GM23338 (cell line): ENCODE measurements around the gene TRAF4. TPM values are rescaled to one million over a fixed set of nuclear protein-coding genes. Genes with fewer than 3 reads are reported as not detected.
A peak's percentile ranks its signal among the peaks of the same experiment; 100 is the strongest.

Experiments used
- ATAC-seq: fragments of 200-7000 bp; cut with Tn5 transposase; 3 replicates; pipeline ENCODE4 v1.9.1; 2020
- DNase-seq: peaks from one replicate; pipeline ENCODE4 v3.0.0-alpha.2; 2015; ENCODE audit warnings: low spot score
- H2AFZ ChIP-seq: fragments of 200-600 bp; sonication (generic); 2 replicates; pipeline ENCODE4 v1.8.0; 2016; ENCODE audit warnings: antibody characterized with exemption, mild to moderate bottlenecking, moderate library complexity
- H3F3A ChIP-seq: fragments of 200-600 bp; sonication (generic); replicated peaks from 2 replicates; pipeline ENCODE4 v1.8.0; 2017; ENCODE audit warnings: antibody characterized with exemption, mixed run types, low read depth
- H3K27ac ChIP-seq: fragments of 200-600 bp; sonication (generic); 2 replicates; pipeline ENCODE4 v1.6.1; 2016; ENCODE audit warnings: low read depth
- H3K27me3 ChIP-seq: fragments of 200-600 bp; sonication (generic); 2 replicates; pipeline ENCODE4 v1.8.0; 2016; ENCODE audit warnings: mild to moderate bottlenecking, mixed run types, moderate library complexity; ENCODE audit not compliant: insufficient read depth
- H3K36me3 ChIP-seq: fragments of 200-600 bp; sonication (generic); 2 replicates; pipeline ENCODE4 v1.8.0; 2016; ENCODE audit warnings: mild to moderate bottlenecking; ENCODE audit not compliant: insufficient read depth
- H3K4me1 ChIP-seq: fragments of 200-600 bp; sonication (generic); 2 replicates; pipeline ENCODE4 v1.8.0; 2016; ENCODE audit warnings: mild to moderate bottlenecking, moderate library complexity; ENCODE audit not compliant: insufficient read depth
- H3K4me2 ChIP-seq: fragments of 200-600 bp; sonication (generic); 2 replicates; pipeline ENCODE4 v1.7.1; 2017; ENCODE audit warnings: mixed run types
- H3K4me3 ChIP-seq: fragments of 200-600 bp; sonication (generic); 2 replicates; pipeline ENCODE4 v1.6.1; 2016; ENCODE audit warnings: mixed run types
- H3K79me2 ChIP-seq: fragments of 200-600 bp; sonication (generic); replicated peaks from 2 replicates; pipeline ENCODE4 v1.8.0; 2017; ENCODE audit warnings: mild to moderate bottlenecking; ENCODE audit not compliant: insufficient read depth
- H3K9me2 ChIP-seq: fragments of 200-600 bp; sonication (generic); 2 replicates; pipeline ENCODE4 v1.8.0; 2017; ENCODE audit not compliant: insufficient read depth
- H4K20me1 ChIP-seq: fragments of 200-600 bp; sonication (generic); replicated peaks from 2 replicates; pipeline ENCODE4 v1.8.0; 2017; ENCODE audit warnings: mild to moderate bottlenecking; ENCODE audit not compliant: insufficient read depth
- H3K27ac Mint-ChIP-seq: 2 replicates; pipeline ENCODE4 v1.8.0; 2020; ENCODE audit warnings: inconsistent platforms, mild to moderate bottlenecking, moderate library complexity, mixed read lengths
- H3K27me3 Mint-ChIP-seq: 3 replicates; pipeline ENCODE4 v1.8.0; 2022; ENCODE audit warnings: low read depth, mild to moderate bottlenecking, moderate library complexity, mixed read lengths, inconsistent platforms; ENCODE audit not compliant: insufficient read depth, poor library complexity
- H3K36me3 Mint-ChIP-seq: 3 replicates; pipeline ENCODE4 v1.8.0; 2021; ENCODE audit warnings: low read depth, mild to moderate bottlenecking, inconsistent platforms, moderate library complexity, mixed read lengths
- H3K4me1 Mint-ChIP-seq: 3 replicates; pipeline ENCODE4 v1.8.0; 2020; ENCODE audit warnings: mild to moderate bottlenecking, inconsistent platforms, mixed read lengths
- H3K4me3 Mint-ChIP-seq: 3 replicates; pipeline ENCODE4 v1.8.0; 2021; ENCODE audit warnings: moderate library complexity, mild to moderate bottlenecking, inconsistent platforms, mixed read lengths
- H3K9me3 Mint-ChIP-seq: 3 replicates; pipeline ENCODE4 v1.8.0; 2020; ENCODE audit warnings: moderate library complexity, mild to moderate bottlenecking, inconsistent platforms, mixed read lengths
- CREB1 ChIP-seq: fragments of 250-450 bp; sonication (Bioruptor Pico); IDR thresholded peaks from 2 replicates; pipeline ENCODE4 v1.5.0; 2020; ENCODE audit warnings: low read depth, mild to moderate bottlenecking, moderate library complexity
- CTCF ChIP-seq, 2 experiments: fragments of 200-600 bp in 1 of 2; sonication (generic) in 1 of 2; conservative IDR thresholded peaks; 2 replicates each; pipeline versions ENCODE4 v1.5.1 to v1.6.1; 2016 to 2017; ENCODE audit warnings: antibody characterized with exemption in 2 of 2, low read depth in 2 of 2, mild to moderate bottlenecking in 2 of 2, moderate library complexity in 1 of 2
- NANOG ChIP-seq: IDR thresholded peaks from 2 replicates; pipeline ENCODE4 v1.6.1; 2016; ENCODE audit warnings: antibody characterized with exemption, borderline replicate concordance
- POLR2AphosphoS5 ChIP-seq: IDR thresholded peaks from 2 replicates; pipeline ENCODE4 v1.6.1; 2016; ENCODE audit warnings: antibody characterized with exemption, low read depth
- STAT1 ChIP-seq: IDR thresholded peaks from one replicate; pipeline ENCODE4 v1.6.1; 2016; ENCODE audit warnings: antibody characterized with exemption; ENCODE audit not compliant: unreplicated experiment
- long read RNA-seq: library from polyadenylated mRNA; unstranded; transcript quantifications from one replicate; pipeline ENCODE4 v2.0.0, GENCODE V29; 2020; ENCODE audit not compliant: unreplicated experiment
- polyA plus RNA-seq: library from polyadenylated mRNA; unstranded; fragments of >200 nt; fragmentation: Nextera tagmentation; extraction: Ambion mirVana; gene quantifications from 2 replicates; pipeline ENCODE4 v1.2.1, GENCODE V29; 2016
- total RNA-seq: library from RNA; depleted of rRNA; stranded (reverse); fragments of >200 nt; shearing (Covaris generic); gene quantifications from 2 replicates; pipeline ENCODE4 v1.2.3, GENCODE V29; 2014; rRNA removed
- TF ChIP-seq, protein P1 (sequence below): fragments of 250-450 bp; sonication (Bioruptor Pico); IDR thresholded peaks from 2 replicates; pipeline ENCODE4 v1.5.0; 2020; ENCODE audit warnings: mild to moderate bottlenecking, moderate library complexity
- TF ChIP-seq, protein P2 (sequence below): IDR thresholded peaks from 2 replicates; pipeline ENCODE4 v1.6.1; 2016; ENCODE audit warnings: antibody characterized with exemption

TRAF4 gene, protein sequence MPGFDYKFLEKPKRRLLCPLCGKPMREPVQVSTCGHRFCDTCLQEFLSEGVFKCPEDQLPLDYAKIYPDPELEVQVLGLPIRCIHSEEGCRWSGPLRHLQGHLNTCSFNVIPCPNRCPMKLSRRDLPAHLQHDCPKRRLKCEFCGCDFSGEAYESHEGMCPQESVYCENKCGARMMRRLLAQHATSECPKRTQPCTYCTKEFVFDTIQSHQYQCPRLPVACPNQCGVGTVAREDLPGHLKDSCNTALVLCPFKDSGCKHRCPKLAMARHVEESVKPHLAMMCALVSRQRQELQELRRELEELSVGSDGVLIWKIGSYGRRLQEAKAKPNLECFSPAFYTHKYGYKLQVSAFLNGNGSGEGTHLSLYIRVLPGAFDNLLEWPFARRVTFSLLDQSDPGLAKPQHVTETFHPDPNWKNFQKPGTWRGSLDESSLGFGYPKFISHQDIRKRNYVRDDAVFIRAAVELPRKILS
- total RNA-seq (117 and 152 TPM in 2 replicates), polyA plus RNA-seq (59.0 and 63.5 TPM in 2 replicates)
- long read RNA-seq, transcript TRAF4-201 (7 exons, 2,923 nt) = major isoform, 11 of 16 reads
- long read RNA-seq, partial matches to known transcripts = 1 of 16 reads
- long read RNA-seq, other reads (novel, unspliced or antisense) = 4 of 16 reads

DNA sequence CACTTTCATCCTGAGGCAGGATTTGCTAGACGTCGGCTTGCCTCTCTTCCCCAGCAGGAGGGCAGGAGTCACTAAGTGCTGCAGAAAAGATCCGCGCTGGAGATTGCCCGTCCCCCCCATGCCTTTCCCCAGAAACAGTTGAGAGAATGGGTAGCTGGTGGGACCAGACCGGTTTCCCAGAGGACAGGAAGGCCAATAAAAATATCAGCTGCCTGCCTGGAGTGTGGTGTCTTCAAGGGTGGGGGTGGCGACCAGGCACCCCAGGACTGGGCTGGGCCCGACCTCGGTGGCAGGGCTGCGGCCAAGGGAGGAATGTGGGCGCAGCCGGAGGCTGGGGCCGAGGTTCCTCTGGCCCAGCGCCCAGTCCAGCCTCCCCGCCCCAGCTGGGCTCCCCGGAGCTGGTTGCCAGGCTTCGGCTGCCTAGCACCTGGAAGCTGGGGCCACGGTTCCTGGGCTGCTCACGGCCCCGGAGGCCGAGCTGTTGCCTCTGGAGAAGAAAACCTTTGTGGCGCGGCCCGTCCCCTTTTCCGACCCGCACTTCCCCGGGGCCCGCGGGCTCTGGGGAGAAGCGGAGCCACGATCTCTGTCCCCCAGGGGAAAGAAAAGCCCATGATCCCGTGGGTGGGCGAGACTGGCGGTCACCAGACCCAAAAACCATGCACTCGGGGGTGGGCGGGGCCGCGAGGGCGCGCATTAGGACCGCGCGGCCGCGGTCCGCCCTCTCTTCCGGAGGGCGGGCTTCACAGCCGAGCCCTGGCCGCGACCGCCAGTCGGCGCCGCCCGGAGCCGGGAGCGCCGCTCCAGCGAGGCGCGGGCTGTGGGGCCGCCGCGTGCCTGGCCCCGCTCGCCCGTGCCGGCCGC lies at the start of gene TRAF4:
TSS of gene TRAF4 (plus strand) at position 769 of the 861 bp plus-strand sequence. CDS start 102 bp downstream, outside the sequence.
- Histone ChIP-seq H3K27me3 (no peaks in the 10 kb centered on the region), H3K4me3 (peak within 1 kb of the TSS; percentile 93), H3K9me2 (no peaks in the 10 kb centered on the region), H3K79me2 (peaks cover 32% of the 10 kb centered on the region), H3K4me1 (peaks cover 32% of the 10 kb centered on the region), H2AFZ (no peak within 1 kb of the TSS), H4K20me1 (peaks cover 8% of the 10 kb centered on the region; the same call in 1 of the 2 replicates), H3K4me2 (peak within 1 kb of the TSS; percentile 96), H3F3A (peaks cover 33% of the 10 kb centered on the region), H3K27ac (peak within 1 kb of the TSS; percentile 99), H3K36me3 (peaks cover 10% of the 10 kb centered on the region; the same call in 1 of the 2 replicates)
- peak within 1 kb of the TSS; percentile 98 for H3K27ac Mint-ChIP-seq
- DNase-seq (peak; percentile 91), ATAC-seq (peak; percentile 45)
- H3K4me1 Mint-ChIP-seq = peaks cover 31% of the 10 kb centered on the region
- H3K4me3 Mint-ChIP-seq = peak within 1 kb of the TSS; percentile 91
- peaks cover 41% of the 10 kb centered on the region for H3K27me3 Mint-ChIP-seq
- H3K9me3 Mint-ChIP-seq = no peaks in the 10 kb centered on the region
- H3K36me3 Mint-ChIP-seq = peaks cover 49% of the 10 kb centered on the region
- peak; percentile 19; the same call in 1 of the 2 replicates for TF ChIP-seq CREB1 (CRISPR knock-in tag)
- peak; percentile 38 for TF ChIP-seq POLR2AphosphoS5
- TF ChIP-seq STAT1 = no peak
- TF ChIP-seq, protein P1, sequence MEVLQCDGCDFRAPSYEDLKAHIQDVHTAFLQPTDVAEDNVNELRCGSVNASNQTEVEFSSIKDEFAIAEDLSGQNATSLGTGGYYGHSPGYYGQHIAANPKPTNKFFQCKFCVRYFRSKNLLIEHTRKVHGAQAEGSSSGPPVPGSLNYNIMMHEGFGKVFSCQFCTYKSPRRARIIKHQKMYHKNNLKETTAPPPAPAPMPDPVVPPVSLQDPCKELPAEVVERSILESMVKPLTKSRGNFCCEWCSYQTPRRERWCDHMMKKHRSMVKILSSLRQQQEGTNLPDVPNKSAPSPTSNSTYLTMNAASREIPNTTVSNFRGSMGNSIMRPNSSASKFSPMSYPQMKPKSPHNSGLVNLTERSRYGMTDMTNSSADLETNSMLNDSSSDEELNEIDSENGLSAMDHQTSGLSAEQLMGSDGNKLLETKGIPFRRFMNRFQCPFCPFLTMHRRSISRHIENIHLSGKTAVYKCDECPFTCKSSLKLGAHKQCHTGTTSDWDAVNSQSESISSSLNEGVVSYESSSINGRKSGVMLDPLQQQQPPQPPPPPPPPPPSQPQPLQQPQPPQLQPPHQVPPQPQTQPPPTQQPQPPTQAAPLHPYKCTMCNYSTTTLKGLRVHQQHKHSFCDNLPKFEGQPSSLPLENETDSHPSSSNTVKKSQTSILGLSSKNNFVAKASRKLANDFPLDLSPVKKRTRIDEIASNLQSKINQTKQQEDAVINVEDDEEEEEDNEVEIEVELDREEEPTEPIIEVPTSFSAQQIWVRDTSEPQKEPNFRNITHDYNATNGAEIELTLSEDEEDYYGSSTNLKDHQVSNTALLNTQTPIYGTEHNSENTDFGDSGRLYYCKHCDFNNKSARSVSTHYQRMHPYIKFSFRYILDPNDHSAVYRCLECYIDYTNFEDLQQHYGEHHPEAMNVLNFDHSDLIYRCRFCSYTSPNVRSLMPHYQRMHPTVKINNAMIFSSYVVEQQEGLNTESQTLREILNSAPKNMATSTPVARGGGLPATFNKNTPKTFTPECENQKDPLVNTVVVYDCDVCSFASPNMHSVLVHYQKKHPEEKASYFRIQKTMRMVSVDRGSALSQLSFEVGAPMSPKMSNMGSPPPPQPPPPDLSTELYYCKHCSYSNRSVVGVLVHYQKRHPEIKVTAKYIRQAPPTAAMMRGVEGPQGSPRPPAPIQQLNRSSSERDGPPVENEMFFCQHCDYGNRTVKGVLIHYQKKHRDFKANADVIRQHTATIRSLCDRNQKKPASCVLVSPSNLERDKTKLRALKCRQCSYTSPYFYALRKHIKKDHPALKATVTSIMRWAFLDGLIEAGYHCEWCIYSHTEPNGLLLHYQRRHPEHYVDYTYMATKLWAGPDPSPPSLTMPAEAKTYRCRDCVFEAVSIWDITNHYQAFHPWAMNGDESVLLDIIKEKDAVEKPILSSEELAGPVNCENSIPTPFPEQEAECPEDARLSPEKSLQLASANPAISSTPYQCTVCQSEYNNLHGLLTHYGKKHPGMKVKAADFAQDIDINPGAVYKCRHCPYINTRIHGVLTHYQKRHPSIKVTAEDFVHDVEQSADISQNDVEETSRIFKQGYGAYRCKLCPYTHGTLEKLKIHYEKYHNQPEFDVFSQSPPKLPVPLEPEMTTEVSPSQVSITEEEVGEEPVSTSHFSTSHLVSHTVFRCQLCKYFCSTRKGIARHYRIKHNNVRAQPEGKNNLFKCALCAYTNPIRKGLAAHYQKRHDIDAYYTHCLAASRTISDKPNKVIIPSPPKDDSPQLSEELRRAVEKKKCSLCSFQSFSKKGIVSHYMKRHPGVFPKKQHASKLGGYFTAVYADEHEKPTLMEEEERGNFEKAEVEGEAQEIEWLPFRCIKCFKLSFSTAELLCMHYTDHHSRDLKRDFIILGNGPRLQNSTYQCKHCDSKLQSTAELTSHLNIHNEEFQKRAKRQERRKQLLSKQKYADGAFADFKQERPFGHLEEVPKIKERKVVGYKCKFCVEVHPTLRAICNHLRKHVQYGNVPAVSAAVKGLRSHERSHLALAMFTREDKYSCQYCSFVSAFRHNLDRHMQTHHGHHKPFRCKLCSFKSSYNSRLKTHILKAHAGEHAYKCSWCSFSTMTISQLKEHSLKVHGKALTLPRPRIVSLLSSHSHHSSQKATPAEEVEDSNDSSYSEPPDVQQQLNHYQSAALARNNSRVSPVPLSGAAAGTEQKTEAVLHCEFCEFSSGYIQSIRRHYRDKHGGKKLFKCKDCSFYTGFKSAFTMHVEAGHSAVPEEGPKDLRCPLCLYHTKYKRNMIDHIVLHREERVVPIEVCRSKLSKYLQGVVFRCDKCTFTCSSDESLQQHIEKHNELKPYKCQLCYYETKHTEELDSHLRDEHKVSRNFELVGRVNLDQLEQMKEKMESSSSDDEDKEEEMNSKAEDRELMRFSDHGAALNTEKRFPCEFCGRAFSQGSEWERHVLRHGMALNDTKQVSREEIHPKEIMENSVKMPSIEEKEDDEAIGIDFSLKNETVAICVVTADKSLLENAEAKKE (CRISPR knock-in tag) = no peak
- TF ChIP-seq, protein P2, sequence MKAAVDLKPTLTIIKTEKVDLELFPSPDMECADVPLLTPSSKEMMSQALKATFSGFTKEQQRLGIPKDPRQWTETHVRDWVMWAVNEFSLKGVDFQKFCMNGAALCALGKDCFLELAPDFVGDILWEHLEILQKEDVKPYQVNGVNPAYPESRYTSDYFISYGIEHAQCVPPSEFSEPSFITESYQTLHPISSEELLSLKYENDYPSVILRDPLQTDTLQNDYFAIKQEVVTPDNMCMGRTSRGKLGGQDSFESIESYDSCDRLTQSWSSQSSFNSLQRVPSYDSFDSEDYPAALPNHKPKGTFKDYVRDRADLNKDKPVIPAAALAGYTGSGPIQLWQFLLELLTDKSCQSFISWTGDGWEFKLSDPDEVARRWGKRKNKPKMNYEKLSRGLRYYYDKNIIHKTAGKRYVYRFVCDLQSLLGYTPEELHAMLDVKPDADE = peak; percentile 43; the same call in 1 of the 2 replicates
- TF ChIP-seq NANOG = no peak
- peak in 1 of 2 experiments; percentile 19; a peak in 1 of 4 replicates for TF ChIP-seq CTCF (conservative IDR thresholded peaks at IDR 0.05; ENCODE audit: low read depth in 2 of 2)
